Psoas muscle (tissue), 8 donors: ENCODE measurements around the gene DDX49. TPM values are rescaled to one million over a fixed set of nuclear protein-coding genes. Genes with fewer than 3 reads are reported as not detected.

Experiments used
- ATAC-seq, 4 donors: fragments of 200-7000 bp; cut with Tn5 transposase; one replicate each; pipeline ENCODE4 v1.9.1; 2020; ENCODE audit warnings: moderate library complexity in 3 of 4, mild to moderate bottlenecking in 2 of 4
- DNase-seq, 2 donors: peaks; one replicate each; pipeline ENCODE4 v3.0.0-alpha.2; 2020
- H3K27ac ChIP-seq: fragments of 200-600 bp; one replicate; pipeline ENCODE4 v1.8.0; 2022
- H3K27me3 ChIP-seq, 3 donors: fragments of 200-600 bp in 1 of 3; one replicate each; pipeline versions ENCODE4 v1.6.1 to v1.8.0; 2013 to 2022; ENCODE audit warnings: low read length in 2 of 3, mild to moderate bottlenecking in 2 of 3, moderate library complexity in 1 of 3; ENCODE audit not compliant: insufficient read depth in 3 of 3
- H3K36me3 ChIP-seq, 2 donors: fragments of 200-600 bp in 1 of 2; one replicate each; pipeline versions ENCODE4 v1.6.1 to v1.8.0; 2013 to 2022; ENCODE audit warnings: low read depth in 1 of 2, mild to moderate bottlenecking in 1 of 2, moderate library complexity in 1 of 2; ENCODE audit not compliant: insufficient read depth in 1 of 2
- H3K4me1 ChIP-seq: fragments of 200-600 bp; one replicate; pipeline ENCODE4 v1.8.0; 2022
- H3K4me3 ChIP-seq: fragments of 200-600 bp; one replicate; pipeline ENCODE4 v1.8.0; 2022; ENCODE audit warnings: mild to moderate bottlenecking
- H3K9me3 ChIP-seq: fragments of 200-600 bp; one replicate; pipeline ENCODE4 v1.8.0; 2022
- CTCF ChIP-seq: fragments of 200-600 bp; IDR thresholded peaks from one replicate; pipeline ENCODE4 v1.8.0; 2022; ENCODE audit warnings: antibody characterized with exemption
- WGBS, 3 donors: extraction: QIAGEN DNeasy Blood & Tissue Kit; methylation state at CpG; one replicate each; pipeline versions ENCODE4 v1.1.6 to v1.1.7; 2013; 5-methylcytosine and 5-hydroxymethylcytosine counted together
- intact Hi-C, 2 donors: fragments of 100-400 bp; cut with DNase I; formaldehyde crosslinking; loops; one replicate each; pipeline versions ENCODE4 v1.11.0 to v1.14.2; 2022
- polyA plus RNA-seq, 3 donors: library from polyadenylated mRNA; stranded (reverse); fragments of 200-250 nt; gene quantifications; one replicate each; pipeline ENCODE4 v1.2.3, GENCODE V29; 2013
- total RNA-seq, 4 donors: library from RNA; stranded (reverse); fragmentation: NEBNext Ultra II Directional in 2 of 4; extraction: Animal tissue kit (Norgen Biotek cat#: 25700) in 2 of 4; gene quantifications; one replicate each; pipeline versions ENCODE4 v1.2.1 to v1.2.4, GENCODE V29; 2021 to 2023
- donor health status: healthy with polysubstance abuse.
- donor health status: DM: no; HTN: no; CAD: no; lungs with moderate emphysema.
- donor health status: Bipolar disorder and iron deficiency.
- donor health status: healthy.
- donor health status: DM: yes; HTN: yes; CAD: no.
- donor health status: DM: no; HTN: no; CAD: no.
- donor health status: DM: no; HTN: no; CAD: no.
- donor health status: DM: yes; HTN: yes; CAD: no.

The DDX49 gene
- total and polyA plus RNA-seq, 7 donors = 27.2 to 73.1 (median 35.3) TPM

GRCh38 chr19:18898081-18898606 lies 21.4 kb upstream of the DDX49 start:
- ATAC-seq (peak in 1 of 4 donors; percentile 5), DNase-seq (no peak)
- intact Hi-C loops = no loop called here
- peaks cover 0 to 30% of the 10 kb centered on the region in 2 donors for H3K36me3 ChIP-seq
- H3K9me3 ChIP-seq = no peaks in the 10 kb centered on the region
- no peaks in the 10 kb centered on the region for H3K27me3 ChIP-seq
- H3K4me1 ChIP-seq = peaks cover 14% of the 10 kb centered on the region
- WGBS, 3 donors = 35 to 49% (median 37%) methylated on average over 15 to 18 of the region's 18 CpGs
- TF ChIP-seq CTCF = no peak
- H3K4me3 ChIP-seq = no peak overlapping the region
- H3K27ac ChIP-seq = peak overlapping the region; percentile 16

GRCh38 chr19:18898607-18899408 lies 20.7 kb upstream of the DDX49 start:
- Histone ChIP-seq H3K4me3 (no peak overlapping the region), H3K27ac (no peak overlapping the region), H3K9me3 (no peaks in the 10 kb centered on the region), H3K27me3 (no peaks in the 10 kb centered on the region), H3K36me3 (peaks cover 0 to 32% of the 10 kb centered on the region in 2 donors), H3K4me1 (peaks cover 13% of the 10 kb centered on the region)
- ATAC-seq (no peak), DNase-seq (no peak)
- intact Hi-C loops = no loop called here
- TF ChIP-seq CTCF = no peak
- WGBS, 3 donors = 69 to 75% (median 70%) methylated on average over 18 of the region's 18 CpGs

GRCh38 chr19:18899624-18900560 lies 19.6 kb upstream of the DDX49 start:
- TF ChIP-seq CTCF = no peak
- Histone ChIP-seq H3K4me3 (no peak overlapping the region), H3K4me1 (peaks cover 2% of the 10 kb centered on the region), H3K27ac (no peak overlapping the region), H3K27me3 (no peaks in the 10 kb centered on the region), H3K9me3 (no peaks in the 10 kb centered on the region), H3K36me3 (peaks cover 0 to 41% of the 10 kb centered on the region in 2 donors)
- 86 to 88% (median 87%) methylated on average over 20 of the region's 20 CpGs for WGBS, 3 donors
- intact Hi-C loops = no loop called here
- ATAC-seq (no peak), DNase-seq (no peak)

- H3K36me3 ChIP-seq = peaks cover 0 to 51% of the 10 kb centered on the region in 2 donors
- H3K27ac ChIP-seq = no peak overlapping the region
- H3K27me3 ChIP-seq = no peaks in the 10 kb centered on the region
- no peaks in the 10 kb centered on the region for H3K4me1 ChIP-seq
- H3K4me3 ChIP-seq = no peak overlapping the region
- 79 to 91% (median 81%) methylated on average over 16 to 17 of the region's 17 CpGs for WGBS, 3 donors
- intact Hi-C loops = no loop called here
- ATAC-seq (no peak), DNase-seq (no peak)
- no peak for TF ChIP-seq CTCF
- no peaks in the 10 kb centered on the region for H3K9me3 ChIP-seq
Measured at GRCh38 chr19:18900700-18901481, 18.6 kb upstream of the DDX49 start.
